Measurements from ENCODE around the gene FBXO39. TPM values are rescaled to one million over a fixed set of nuclear protein-coding genes. Genes with fewer than 3 reads are reported as not detected.
"Not testable (repeated sequence)": the region's sequence is repeated elsewhere in the genome, so short reads cannot be mapped to it uniquely, and the experiment has no call there.

FBXO39 gene
- total RNA-seq (2014; rRNA removed): not detected in 2 replicates
- polyA plus RNA-seq (2012): 0.06 TPM

DNA sequence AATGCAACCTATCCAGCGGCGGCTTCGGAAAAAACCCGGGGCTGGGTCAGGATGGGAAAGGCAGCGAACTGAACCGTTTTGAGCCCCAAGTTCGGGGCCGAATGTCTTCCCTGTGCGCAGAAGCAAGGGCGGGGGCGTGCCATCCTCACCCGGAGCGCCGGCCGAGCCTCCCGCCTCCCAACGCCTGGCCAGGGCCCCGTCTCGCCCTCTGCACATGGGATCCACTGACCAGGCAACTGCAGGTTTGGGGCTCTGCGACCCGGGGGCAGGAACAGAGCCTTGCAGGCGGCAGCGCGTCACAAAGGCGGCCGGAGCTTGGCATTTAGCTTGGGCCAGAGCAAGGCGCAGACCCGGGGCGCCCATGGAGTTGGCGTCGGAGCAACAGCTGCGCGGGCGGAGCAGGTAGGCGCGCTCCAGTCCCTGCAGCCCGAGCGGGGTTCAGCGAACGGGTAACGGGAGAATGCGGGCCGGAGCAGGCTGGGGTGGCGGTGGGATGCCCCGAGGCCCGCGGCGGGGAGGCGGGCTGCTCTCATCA is at the start of gene FBXO39:
TSS of gene FBXO39 (plus strand) at position 345 of the 535 bp plus-strand sequence. CDS start 3,654 bp downstream, outside the sequence.
- no peak for DNase-seq (ENCODE audit: low read depth)

GRCh38 chr17:6729531-6729930 is 46.5 kb upstream of the FBXO39 start:
- no peak for DNase-seq (ENCODE audit: low read depth)

GRCh38 chr17:6746665-6747064 is 29.4 kb upstream of the FBXO39 start:
- DNase-seq (ENCODE audit: low read depth): not testable (repeated sequence)

- no peak for DNase-seq (ENCODE audit: low read depth)
Observed at GRCh38 chr17:6748617-6749016, 27.4 kb upstream of the FBXO39 start.

GRCh38 chr17:6749519-6749918 is 26.5 kb upstream of the FBXO39 start:
- peak; percentile 12 for DNase-seq (ENCODE audit: low read depth)

- peak; percentile 99 for DNase-seq (ENCODE audit: low read depth)
Observed at GRCh38 chr17:6752068-6752909, 23.7 kb upstream of the FBXO39 start.

DNA sequence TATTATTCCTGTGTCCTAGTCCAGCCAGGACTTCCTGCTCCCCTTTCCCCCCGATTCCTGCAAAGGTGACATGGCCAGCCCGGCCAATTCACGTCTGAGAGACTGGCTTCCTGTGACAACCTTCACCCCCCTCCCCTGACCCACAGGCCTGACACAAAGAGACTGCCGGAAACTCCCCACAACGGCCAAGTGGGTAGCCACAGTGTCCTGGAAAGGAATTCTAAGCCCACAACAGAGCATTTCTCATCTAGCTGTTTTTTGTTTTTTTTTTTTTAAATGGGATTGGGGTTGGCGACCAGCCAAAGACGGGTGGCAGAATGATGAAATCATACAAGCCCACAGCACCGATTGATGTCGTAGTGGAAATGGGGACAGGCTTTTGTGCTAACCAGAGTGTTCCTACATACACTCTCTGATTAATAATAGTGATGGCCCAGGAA is 23.0 kb upstream of the FBXO39 start:
- peak; percentile 87 for DNase-seq (ENCODE audit: low read depth)

- peak; percentile 6 for DNase-seq (ENCODE audit: low read depth)
Observed at GRCh38 chr17:6753546-6753945, 22.5 kb upstream of the FBXO39 start.

- peak; percentile 21 for DNase-seq (ENCODE audit: low read depth)
Observed at GRCh38 chr17:6755281-6755680, 20.7 kb upstream of the FBXO39 start.

DNA sequence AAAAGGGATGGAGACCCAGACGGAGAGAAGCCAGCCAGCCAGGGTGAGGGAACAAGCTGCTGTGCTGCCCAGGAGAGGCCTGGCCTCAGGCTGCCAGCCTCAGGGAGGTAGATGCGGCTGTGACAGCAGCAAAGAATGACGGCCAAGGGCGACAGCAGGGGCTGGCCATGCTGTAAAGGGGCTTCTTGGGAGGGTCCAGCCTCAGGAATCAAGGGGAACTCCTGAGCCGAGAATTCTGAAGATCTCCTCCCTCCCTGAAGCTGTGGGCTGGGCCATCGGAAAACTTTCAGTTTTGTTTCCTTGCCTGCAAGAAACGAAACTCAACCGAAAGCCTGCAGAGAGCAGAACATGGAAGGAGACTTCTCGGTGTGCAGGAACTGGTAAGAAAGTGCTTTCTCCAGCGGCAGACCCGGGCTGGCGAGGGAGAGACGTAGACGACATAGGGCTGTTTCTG is 20.3 kb upstream of the FBXO39 start, which contains the start of gene XAF1:
TSS of gene XAF1 (plus strand) at position 316 of the 454 bp plus-strand sequence. CDS start at position 349, 33 bp downstream.
- DNase-seq (ENCODE audit: low read depth): peak; percentile 41

- DNase-seq (ENCODE audit: low read depth): no peak
Observed at GRCh38 chr17:6756425-6757031, 19.5 kb upstream of the FBXO39 start.

DNA sequence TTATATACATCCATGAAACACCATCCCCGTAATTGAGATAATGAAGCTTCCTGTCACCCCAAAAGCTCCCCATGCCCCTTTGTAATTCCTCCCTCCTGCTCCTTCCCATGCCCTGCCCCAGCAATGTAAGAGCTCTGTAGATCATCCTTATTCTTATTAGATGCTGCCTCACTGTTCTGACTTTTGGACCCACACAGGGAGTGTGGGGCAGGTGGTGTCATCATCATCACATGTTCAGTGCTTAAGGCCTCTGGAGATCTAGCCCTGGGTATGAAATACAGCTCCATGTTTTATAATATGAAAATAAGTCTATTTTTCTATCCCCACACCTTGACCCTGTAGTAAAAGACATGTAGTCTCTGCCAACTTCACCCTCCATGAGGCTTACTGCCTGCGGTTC is 18.3 kb upstream of the FBXO39 start:
- no peak for DNase-seq (ENCODE audit: low read depth)

DNA sequence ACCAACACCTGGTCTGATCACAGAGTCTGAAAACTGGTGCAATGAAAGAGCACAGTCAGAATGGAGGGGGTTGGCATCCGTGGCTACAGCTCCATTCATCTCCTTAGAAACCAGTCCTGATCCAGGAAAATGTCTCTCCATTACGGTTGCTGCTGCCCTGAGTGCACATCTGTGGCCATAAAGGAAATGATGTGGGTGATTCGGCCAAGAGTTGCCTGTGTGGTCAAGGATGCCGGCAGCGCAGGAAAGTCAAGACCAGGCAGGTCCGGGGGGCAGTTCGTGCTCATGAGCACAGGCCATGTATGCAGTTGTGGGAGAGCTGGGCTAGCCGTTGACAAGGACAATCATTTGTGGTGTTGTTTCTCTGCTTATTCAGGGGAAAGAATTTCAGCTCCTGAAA is 14.2 kb upstream of the FBXO39 start:
- no peak for DNase-seq (ENCODE audit: low read depth)

DNA sequence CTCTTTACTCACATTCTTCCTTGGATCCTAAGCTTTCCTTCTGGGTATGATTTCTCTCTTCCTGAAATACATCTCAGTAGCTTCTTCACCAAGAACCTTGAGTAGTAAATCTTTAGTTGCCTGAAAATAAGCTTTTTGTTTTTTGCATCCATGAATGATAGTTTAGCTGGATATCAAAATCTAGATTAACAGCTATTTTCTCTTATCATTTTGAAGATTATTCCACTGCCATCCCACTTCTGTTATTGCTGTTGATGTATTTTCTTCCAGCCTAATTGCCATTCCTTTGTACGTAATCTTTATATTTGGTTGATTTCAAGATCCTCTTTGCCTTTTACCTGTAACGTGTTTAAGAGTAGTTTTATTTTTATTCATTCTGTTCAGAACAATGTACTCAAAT is 7.6 kb upstream of the FBXO39 start:
- DNase-seq (ENCODE audit: low read depth): no peak

GRCh38 chr17:6772016-6772415 is 4.0 kb upstream of the FBXO39 start:
- DNase-seq (ENCODE audit: low read depth): no peak

DNA sequence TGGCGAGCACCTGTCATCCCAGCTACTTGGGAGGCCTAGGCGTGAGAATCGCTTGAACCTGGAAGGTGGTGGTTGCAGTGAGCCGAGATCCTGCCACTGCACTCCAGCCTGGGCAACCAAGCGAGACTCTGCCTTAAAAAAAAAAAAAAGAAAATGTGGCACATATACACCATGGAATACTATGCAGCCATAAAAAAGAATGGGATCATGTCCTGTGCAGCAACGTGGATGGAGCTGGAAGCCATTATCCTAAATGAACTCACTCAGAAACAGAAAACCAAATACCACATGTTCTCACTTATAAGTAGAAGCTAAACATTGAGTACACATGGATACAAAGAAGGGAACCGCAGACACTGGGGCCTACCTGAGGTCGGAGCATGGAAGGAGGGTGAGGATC is 1.1 kb upstream of the FBXO39 start:
- not testable (repeated sequence) for DNase-seq (ENCODE audit: low read depth)

- no peak for DNase-seq (ENCODE audit: low read depth)
Observed at GRCh38 chr17:6779411-6779810, 3.4 kb downstream of the FBXO39 start.

DNA sequence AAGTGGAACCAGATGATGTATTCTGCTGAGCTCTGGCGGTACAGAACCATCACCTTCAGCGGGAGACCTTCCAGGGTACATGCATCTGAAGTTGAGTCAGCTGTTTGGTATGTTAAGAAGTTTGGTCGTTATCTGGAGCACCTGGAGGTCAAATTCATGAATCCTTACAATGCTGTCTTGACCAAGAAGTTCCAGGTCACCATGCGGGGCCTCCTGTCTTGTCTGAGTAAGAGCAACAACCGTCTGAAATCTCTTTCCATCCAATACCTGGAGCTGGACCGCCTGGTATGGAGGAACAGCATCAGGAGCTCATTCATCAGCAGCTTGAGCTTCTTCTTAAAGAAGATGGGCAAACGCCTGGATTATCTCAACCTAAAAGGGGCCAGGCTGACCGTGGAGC is 4.0 kb downstream of the FBXO39 start:
- no peak for DNase-seq (ENCODE audit: low read depth)

- DNase-seq (ENCODE audit: low read depth): no peak
Observed at GRCh38 chr17:6780886-6781285, 4.9 kb downstream of the FBXO39 start.

GRCh38 chr17:6782244-6782643 is 6.2 kb downstream of the FBXO39 start:
- DNase-seq (ENCODE audit: low read depth): no peak

DNA sequence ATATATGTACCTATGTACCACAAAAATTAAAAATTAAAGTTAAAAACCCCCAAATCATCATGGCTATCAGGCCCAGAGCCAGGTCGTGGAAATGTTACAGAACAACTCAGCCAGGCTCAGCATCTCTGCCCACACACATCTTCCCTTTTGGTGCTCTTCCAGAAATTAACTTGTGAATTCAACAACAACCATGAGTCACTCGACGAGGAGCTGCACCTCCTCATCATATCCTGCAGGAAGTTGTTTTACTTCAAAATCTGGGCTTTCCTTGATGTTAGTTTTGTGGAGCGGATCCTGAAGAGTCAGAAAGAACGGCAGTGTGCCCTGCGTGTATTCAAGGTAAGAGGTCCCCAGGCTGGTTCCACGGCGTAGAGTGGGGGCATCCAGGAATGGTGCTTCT is 10.6 kb downstream of the FBXO39 start:
- DNase-seq (ENCODE audit: low read depth): peak; percentile 54

DNA sequence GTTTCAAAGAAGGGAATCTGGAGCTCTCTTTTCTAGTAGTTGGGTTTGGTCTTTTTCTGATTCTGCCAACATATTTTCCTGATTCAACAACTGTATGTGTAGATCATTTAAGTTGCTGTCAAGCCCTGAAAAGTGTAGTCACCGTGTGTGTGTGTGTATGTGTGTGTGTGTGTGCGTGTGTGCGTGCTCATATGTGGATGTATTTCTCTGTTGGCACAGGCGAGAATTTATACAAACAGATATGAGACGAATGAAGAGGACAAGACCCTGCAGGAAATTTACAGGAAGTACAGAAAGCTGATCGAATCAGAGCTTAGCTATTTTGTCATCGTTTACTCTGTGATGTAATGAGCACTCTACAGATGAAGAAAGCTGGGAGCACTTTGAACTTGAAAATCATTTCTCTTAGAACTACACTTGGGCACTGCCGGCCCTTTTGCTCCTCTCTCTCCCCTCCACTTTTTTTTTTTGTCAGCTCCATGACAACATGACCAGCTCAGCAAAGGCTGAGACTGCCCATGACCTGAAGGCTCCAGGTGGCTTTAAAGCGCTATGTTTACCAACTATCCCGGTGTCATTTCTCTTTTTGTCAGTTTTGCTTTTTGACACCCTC is 11.2 kb downstream of the FBXO39 start:
- no peak for DNase-seq (ENCODE audit: low read depth)

Data from LHCN-M2 (cell line).